HG02943 (cell line): ENCODE measurements around the gene TAS2R3.

ENCODE experiments used
- ATAC-seq: cut with Tn5 transposase; IDR thresholded peaks from one replicate; pipeline ENCODE4 v1.9.1; 2021; ENCODE audit warnings: mild to moderate bottlenecking, low read depth, moderate library complexity; ENCODE audit not compliant: unreplicated experiment

The TAS2R3 gene

GRCh38 chr7:141776374-141776773 lies 12.5 kb downstream of the TAS2R3 start, which contains the start of gene TAS2R4:
Gene TAS2R4, plus strand, starts transcription at chr7:141776674. Its CDS starts 1,815 bp downstream, at chr7:141778489.
- no peak for ATAC-seq

GRCh38 chr7:141785706-141786552 lies 22.0 kb downstream of the TAS2R3 start:
- ATAC-seq, result no peak

GRCh38 chr7:141788296-141788695 lies 24.4 kb downstream of the TAS2R3 start:
- no peak for ATAC-seq

GRCh38 chr7:141789917-141790316 lies 26.0 kb downstream of the TAS2R3 start, which contains the start of gene TAS2R5:
Gene TAS2R5, plus strand, starts transcription at chr7:141790217. Its CDS starts 145 bp downstream, at chr7:141790362.
- no peak for ATAC-seq

GRCh38 chr7:141792526-141792925 lies 28.6 kb downstream of the TAS2R3 start:
- no peak for ATAC-seq
